ENCODE measurements around the gene HSPB9. TPM values are rescaled to one million over a fixed set of nuclear protein-coding genes. Genes with fewer than 3 reads are reported as not detected.

The HSPB9 gene
- total RNA-seq, 2 donors from 2014 or later = not detected

GRCh38 chr17:42118545-42118944, 4.1 kb upstream of the HSPB9 start:
- H3K4me1 ChIP-seq = peaks cover 14% of the 10 kb centered on the region
- no peak for DNase-seq

GRCh38 chr17:42119301-42119700, 3.3 kb upstream of the HSPB9 start:
- DNase-seq = no peak
- H3K4me1 ChIP-seq = peaks cover 14% of the 10 kb centered on the region
- no peak overlapping the region for H3K27ac ChIP-seq
- no peak for TF ChIP-seq CTCF (IDR thresholded peaks at IDR 0.05)
- H3K9me3 ChIP-seq = no peaks in the 10 kb centered on the region
- intact Hi-C loops (cut with DNase I) = loop anchor here (5.0 kb wide), 2 partner anchors 52 to 92 kb away; no protein-coding TSS in a partner anchor
- H3K4me3 ChIP-seq = no peak overlapping the region
- H3K9ac ChIP-seq (ENCODE audit: low read depth in 2 of 2, low read length in 2 of 2) = peak overlapping the region in 1 of 2 donors; percentile 12
- H3K27me3 ChIP-seq = no peaks in the 10 kb centered on the region
- H3K36me3 ChIP-seq = no peaks in the 10 kb centered on the region

More at GRCh38 chr17:42118545-42118944, 4.1 kb upstream of the HSPB9 start:
- no peaks in the 10 kb centered on the region for H3K36me3 ChIP-seq
- no peak overlapping the region for H3K27ac ChIP-seq
- intact Hi-C loops (cut with DNase I) = loop anchor here (5.0 kb wide), 2 partner anchors 51 to 91 kb away; no protein-coding TSS in a partner anchor
- H3K9ac ChIP-seq (ENCODE audit: low read depth in 2 of 2, low read length in 2 of 2) = peak overlapping the region in 1 of 2 donors; percentile 12
- TF ChIP-seq CTCF (IDR thresholded peaks at IDR 0.05) = no peak
- no peak overlapping the region for H3K4me3 ChIP-seq
- no peaks in the 10 kb centered on the region for H3K9me3 ChIP-seq
- no peaks in the 10 kb centered on the region for H3K27me3 ChIP-seq

GRCh38 chr17:42120161-42120769, 2.3 kb upstream of the HSPB9 start:
- DNase-seq = no peak
- peaks cover 14% of the 10 kb centered on the region for H3K4me1 ChIP-seq
- no peaks in the 10 kb centered on the region for H3K27me3 ChIP-seq
- peak overlapping the region; percentile 82 for H3K4me3 ChIP-seq
- H3K9me3 ChIP-seq = no peaks in the 10 kb centered on the region
- peak overlapping the region in 1 of 2 donors; percentile 46 for H3K9ac ChIP-seq (ENCODE audit: low read depth in 2 of 2, low read length in 2 of 2)
- no peak for TF ChIP-seq CTCF (IDR thresholded peaks at IDR 0.05)
- no peaks in the 10 kb centered on the region for H3K36me3 ChIP-seq
- no peak overlapping the region for H3K27ac ChIP-seq
- intact Hi-C loops (cut with DNase I) = no loop called here

GRCh38 chr17:42120770-42121769, 1.5 kb upstream of the HSPB9 start, which contains the start of gene KAT2A:
TSS of gene KAT2A (minus strand) at chr17:42121367. CDS start at chr17:42121304, 63 bp downstream.
- Histone ChIP-seq H3K9ac (ENCODE audit: low read depth in 2 of 2, low read length in 2 of 2) (peak within 1 kb of the TSS; percentile 57 to 63), H3K27ac (peak within 1 kb of the TSS; percentile 60), H3K9me3 (no peaks in the 10 kb centered on the region), H3K4me3 (peak within 1 kb of the TSS; percentile 82), H3K36me3 (no peaks in the 10 kb centered on the region), H3K27me3 (no peaks in the 10 kb centered on the region), H3K4me1 (peaks cover 14% of the 10 kb centered on the region)
- peak; percentile 87 for DNase-seq
- TF ChIP-seq CTCF (IDR thresholded peaks at IDR 0.05) = no peak
- intact Hi-C loops (cut with DNase I) = no loop called here

- Histone ChIP-seq H3K27ac (no peak overlapping the region), H3K4me1 (peaks cover 14% of the 10 kb centered on the region), H3K27me3 (no peaks in the 10 kb centered on the region), H3K9ac (ENCODE audit: low read depth in 2 of 2, low read length in 2 of 2) (no peak overlapping the region), H3K36me3 (peaks cover 8% of the 10 kb centered on the region), H3K9me3 (no peaks in the 10 kb centered on the region), H3K4me3 (no peak overlapping the region)
- TF ChIP-seq CTCF (IDR thresholded peaks at IDR 0.05) = no peak
- intact Hi-C loops (cut with DNase I) = no loop called here
- no peak for DNase-seq
Measured at GRCh38 chr17:42124256-42124655, 1.7 kb downstream of the HSPB9 start.

Measured in colonic mucosa (tissue), 4 donors.